Gastroesophageal sphincter (tissue), 4 donors: Measurements from ENCODE around the gene ARMC9. TPM values are rescaled to one million over a fixed set of nuclear protein-coding genes. Genes with fewer than 3 reads are reported as not detected.
A peak's percentile ranks its signal among the peaks of the same experiment; 100 is the strongest.

Experiments
- ATAC-seq: fragments of 150-250 bp; one replicate; pipeline ENCODE4 v1.9.1; 2016; ENCODE audit warnings: mild to moderate bottlenecking, moderate library complexity
- H3K27ac ChIP-seq, 4 donors: fragments of 200-600 bp; sonication (generic) in 3 of 4; 1 replicate in 3 of 4; 2 replicates in 1 of 4; pipeline ENCODE4 v1.5.1; 2016 to 2019
- H3K27me3 ChIP-seq: fragments of 200-600 bp; sonication (generic); one replicate; pipeline ENCODE4 v1.5.1; 2019
- H3K36me3 ChIP-seq, 2 donors: fragments of 200-600 bp; sonication (generic); one replicate each; pipeline ENCODE4 v1.5.1; 2019; ENCODE audit warnings: control low read depth in 1 of 2
- H3K4me1 ChIP-seq, 3 donors: fragments of 200-600 bp; sonication (generic); 1 replicate in 2 of 3; 2 replicates in 1 of 3; pipeline ENCODE4 v1.5.1; 2016 to 2019; ENCODE audit warnings: control low read depth in 2 of 3
- H3K4me3 ChIP-seq, 2 donors: fragments of 200-600 bp; sonication (generic); one replicate each; pipeline ENCODE4 v1.5.1; 2019; ENCODE audit warnings: mild to moderate bottlenecking in 1 of 2, moderate library complexity in 1 of 2
- H3K9me3 ChIP-seq, 3 donors: fragments of 200-600 bp; sonication (generic); one replicate each; pipeline ENCODE4 v1.5.1; 2017 to 2019; ENCODE audit warnings: control low read depth in 2 of 3
- EP300 ChIP-seq: sonication (generic); formaldehyde crosslinking; IDR thresholded peaks from one replicate; pipeline ENCODE4 v1.6.1; 2017; ENCODE audit warnings: antibody characterized with exemption, mild to moderate bottlenecking
- POLR2A ChIP-seq, 2 donors: fragments of 450-650 bp; IDR thresholded peaks; one replicate each; pipeline ENCODE4 v1.6.1; 2017; ENCODE audit warnings: antibody characterized with exemption in 2 of 2, mild to moderate bottlenecking in 2 of 2, moderate library complexity in 1 of 2
- POLR2AphosphoS5 ChIP-seq: sonication (generic); formaldehyde crosslinking; IDR thresholded peaks from one replicate; pipeline ENCODE4 v1.6.1; 2017; ENCODE audit warnings: antibody characterized with exemption
- WGBS, 2 donors: methylation state at CpG; one replicate each; pipeline ENCODE4 v1.1.5; 2018; ENCODE audit warnings: low coverage in 1 of 2; 5-methylcytosine and 5-hydroxymethylcytosine counted together
- total RNA-seq, 4 donors: library from RNA; depleted of rRNA; stranded (reverse); fragments of >200 nt; gene quantifications; one replicate each; pipeline ENCODE4 v1.1.0, GENCODE V29; 2016
- TF ChIP-seq, protein P1 (sequence below), 4 experiments: fragments of 200-600 bp in 2 of 4; fragments of 450-650 bp in 2 of 4; sonication (generic) in 1 of 4; IDR thresholded peaks; one replicate each; pipeline ENCODE4 v1.5.1; 2017 to 2019; ENCODE audit warnings: antibody characterized with exemption in 4 of 4, mild to moderate bottlenecking in 2 of 4, moderate library complexity in 2 of 4

The ARMC9 gene
- total RNA-seq, 4 donors from 2014 or later = 69.6 to 298 (median 152) TPM

DNA sequence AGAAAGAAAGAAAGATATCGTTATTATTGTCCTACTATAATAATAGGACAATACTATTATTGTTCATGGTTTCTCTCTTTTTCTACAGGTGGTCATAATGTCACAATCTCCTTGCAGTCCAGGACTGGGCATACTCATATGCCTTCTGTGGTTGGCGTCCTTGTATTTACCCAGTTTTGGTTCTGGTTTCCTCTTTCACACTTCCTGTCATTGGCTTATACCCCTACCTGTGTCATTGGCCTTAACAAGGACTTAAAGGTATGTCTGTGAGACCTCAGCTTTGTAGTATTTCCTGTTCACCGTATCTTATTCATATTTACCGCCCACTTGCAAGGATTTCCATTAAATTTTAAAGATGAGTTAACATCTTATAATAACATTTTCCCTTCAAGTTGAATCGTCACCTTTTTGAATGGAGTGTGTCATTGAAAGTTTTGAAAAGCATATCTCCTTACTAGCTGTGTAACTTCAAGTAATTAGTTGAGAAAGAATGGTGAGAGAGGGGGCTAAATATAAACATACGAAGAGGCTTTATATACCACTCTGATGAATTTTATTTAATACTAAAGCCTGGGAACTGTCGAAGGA lies 37.1 kb upstream of the ARMC9 start:
- ATAC-seq = peak; percentile 3
- Histone ChIP-seq H3K27ac (peak overlapping the region; percentile 70 to 79 (median 77)), H3K36me3 (peaks cover 8 to 21% of the 10 kb centered on the region in 2 donors), H3K9me3 (no peaks in the 10 kb centered on the region), H3K4me1 (peaks cover 5 to 47% (median 9%) of the 10 kb centered on the region in 3 donors), H3K27me3 (no peaks in the 10 kb centered on the region), H3K4me3 (no peak overlapping the region)
- 65 to 93% methylated on average over 6 to 7 of the region's 7 CpGs for WGBS, 2 donors
- TF ChIP-seq, protein P1, sequence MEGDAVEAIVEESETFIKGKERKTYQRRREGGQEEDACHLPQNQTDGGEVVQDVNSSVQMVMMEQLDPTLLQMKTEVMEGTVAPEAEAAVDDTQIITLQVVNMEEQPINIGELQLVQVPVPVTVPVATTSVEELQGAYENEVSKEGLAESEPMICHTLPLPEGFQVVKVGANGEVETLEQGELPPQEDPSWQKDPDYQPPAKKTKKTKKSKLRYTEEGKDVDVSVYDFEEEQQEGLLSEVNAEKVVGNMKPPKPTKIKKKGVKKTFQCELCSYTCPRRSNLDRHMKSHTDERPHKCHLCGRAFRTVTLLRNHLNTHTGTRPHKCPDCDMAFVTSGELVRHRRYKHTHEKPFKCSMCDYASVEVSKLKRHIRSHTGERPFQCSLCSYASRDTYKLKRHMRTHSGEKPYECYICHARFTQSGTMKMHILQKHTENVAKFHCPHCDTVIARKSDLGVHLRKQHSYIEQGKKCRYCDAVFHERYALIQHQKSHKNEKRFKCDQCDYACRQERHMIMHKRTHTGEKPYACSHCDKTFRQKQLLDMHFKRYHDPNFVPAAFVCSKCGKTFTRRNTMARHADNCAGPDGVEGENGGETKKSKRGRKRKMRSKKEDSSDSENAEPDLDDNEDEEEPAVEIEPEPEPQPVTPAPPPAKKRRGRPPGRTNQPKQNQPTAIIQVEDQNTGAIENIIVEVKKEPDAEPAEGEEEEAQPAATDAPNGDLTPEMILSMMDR (IDR thresholded peaks at IDR 0.05) = no peak
- TF ChIP-seq EP300 (no peak), POLR2A (IDR thresholded peaks at IDR 0.05) (no peak), POLR2AphosphoS5 (no peak)

GRCh38 chr2:231161877-231162329 lies 36.5 kb upstream of the ARMC9 start:
- Histone ChIP-seq H3K27ac (peak overlapping the region; percentile 70 to 79 (median 77)), H3K4me3 (no peak overlapping the region), H3K27me3 (no peaks in the 10 kb centered on the region), H3K4me1 (peaks cover 5 to 47% (median 9%) of the 10 kb centered on the region in 3 donors), H3K9me3 (no peaks in the 10 kb centered on the region), H3K36me3 (peaks cover 8 to 27% of the 10 kb centered on the region in 2 donors)
- TF ChIP-seq POLR2AphosphoS5 = peak; percentile 70
- TF ChIP-seq EP300 = no peak
- WGBS, 2 donors = 12 to 25% methylated on average over 2 of the region's 2 CpGs
- peak; percentile 83 for ATAC-seq

- Histone ChIP-seq H3K9me3 (no peaks in the 10 kb centered on the region), H3K4me3 (no peak overlapping the region), H3K36me3 (peaks cover 8 to 32% of the 10 kb centered on the region in 2 donors), H3K27ac (peak overlapping the region in 3 of 4 donors; percentile 70 to 79 (median 79)), H3K27me3 (no peaks in the 10 kb centered on the region), H3K4me1 (peaks cover 5 to 47% (median 9%) of the 10 kb centered on the region in 3 donors)
- WGBS, 2 donors = 83 to 89% methylated on average over 3 of the region's 3 CpGs
- no peak for ATAC-seq
- TF ChIP-seq POLR2A (IDR thresholded peaks at IDR 0.05) = no peak
- TF ChIP-seq, protein P1 (IDR thresholded peaks at IDR 0.05) = no peak
- TF ChIP-seq POLR2AphosphoS5 = no peak
- no peak for TF ChIP-seq EP300
Observed at GRCh38 chr2:231163011-231163410, 35.4 kb upstream of the ARMC9 start.

DNA sequence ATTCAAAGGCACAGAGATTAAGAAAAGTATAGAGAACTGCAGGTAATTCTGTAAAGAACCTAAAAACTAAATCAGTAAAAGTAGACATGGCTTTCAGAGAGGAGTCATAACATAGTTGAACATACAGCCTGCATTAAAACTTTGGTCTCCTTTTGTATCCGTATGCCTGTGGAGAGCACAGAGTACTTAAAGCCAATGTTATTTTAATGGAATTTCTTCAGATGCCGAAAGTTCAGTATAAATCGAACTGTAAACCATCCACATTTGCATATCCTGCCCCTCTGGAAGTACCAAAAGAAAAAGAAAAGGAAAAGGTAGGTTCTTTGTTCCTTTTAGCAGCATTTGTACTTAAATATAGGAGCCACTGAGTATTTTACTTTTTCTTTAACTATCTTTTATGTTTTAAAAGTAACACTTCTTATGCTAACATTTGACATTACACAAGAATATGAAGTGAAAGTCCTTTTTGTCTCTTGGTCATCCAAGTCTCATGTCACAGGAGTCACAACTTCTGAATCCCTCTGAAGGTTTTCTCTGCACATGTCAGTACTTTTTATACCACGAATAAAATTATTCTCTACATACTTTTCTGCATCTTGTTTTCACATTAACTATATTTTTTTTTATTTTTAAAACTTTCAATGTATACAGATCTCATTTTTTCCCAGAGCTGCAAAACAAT lies 34.9 kb upstream of the ARMC9 start:
- peak overlapping the region in 2 of 4 donors; percentile 70 to 79 for H3K27ac ChIP-seq
- WGBS, 2 donors = 88% methylated on average over 4 of the region's 4 CpGs
- peaks cover 5 to 47% (median 9%) of the 10 kb centered on the region in 3 donors for H3K4me1 ChIP-seq
- H3K4me3 ChIP-seq = no peak overlapping the region
- H3K9me3 ChIP-seq = no peaks in the 10 kb centered on the region
- H3K36me3 ChIP-seq = peaks cover 8 to 33% of the 10 kb centered on the region in 2 donors
- ATAC-seq = no peak
- no peaks in the 10 kb centered on the region for H3K27me3 ChIP-seq
- no peak for TF ChIP-seq POLR2A (IDR thresholded peaks at IDR 0.05)
- TF ChIP-seq POLR2AphosphoS5 = no peak
- TF ChIP-seq, protein P1 (IDR thresholded peaks at IDR 0.05) = no peak
- TF ChIP-seq EP300 = no peak

DNA sequence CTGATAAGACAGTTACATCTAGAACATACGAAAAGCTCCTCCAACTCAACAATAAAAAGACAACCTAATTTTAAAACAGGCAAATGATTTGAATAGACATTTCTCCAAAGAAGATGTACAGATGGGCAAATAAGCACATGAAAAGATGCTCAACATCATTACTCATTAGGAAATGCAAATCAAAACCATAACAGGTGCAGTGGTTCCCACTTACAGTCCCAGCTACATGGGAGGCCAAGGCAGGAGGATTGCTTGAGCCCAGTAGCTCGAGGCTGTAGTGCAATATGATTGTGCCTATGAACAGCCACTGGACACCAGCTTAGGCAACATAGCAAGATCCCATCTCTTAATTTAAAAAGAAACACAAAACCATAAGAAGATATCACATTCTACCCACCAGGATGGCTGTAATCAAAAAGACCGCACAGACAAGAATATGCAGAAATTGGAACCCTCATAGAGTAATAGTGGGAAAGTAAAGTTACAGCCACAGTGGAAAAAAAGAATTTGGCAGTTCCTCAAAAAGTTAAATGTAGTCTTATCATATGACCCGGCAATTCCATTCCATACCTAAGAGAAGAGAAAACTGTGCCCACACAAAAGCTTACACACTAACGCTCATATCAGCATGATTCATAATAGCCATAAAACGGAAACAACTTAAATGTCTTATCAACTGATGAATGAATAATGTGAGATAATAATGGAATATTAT lies 30.5 kb upstream of the ARMC9 start:
- TF ChIP-seq POLR2AphosphoS5 = no peak
- Histone ChIP-seq H3K36me3 (peaks cover 8 to 62% of the 10 kb centered on the region in 2 donors), H3K27me3 (no peaks in the 10 kb centered on the region), H3K9me3 (no peaks in the 10 kb centered on the region), H3K4me3 (no peak overlapping the region), H3K4me1 (peaks cover 0 to 18% (median 7%) of the 10 kb centered on the region in 3 donors), H3K27ac (no peak overlapping the region)
- no peak for ATAC-seq
- 65 to 72% methylated on average over 5 to 6 of the region's 6 CpGs for WGBS, 2 donors
